Activated T-cell treated with anti-CD3 and anti-CD28 coated beads for 24 hours (primary cell): ENCODE data around the gene C1QTNF5.

Source experiments
- DNase-seq: peaks from one replicate; pipeline ENCODE4 v3.0.0-alpha.2; 2020; ENCODE audit warnings: low read depth

C1QTNF5 gene

DNA sequence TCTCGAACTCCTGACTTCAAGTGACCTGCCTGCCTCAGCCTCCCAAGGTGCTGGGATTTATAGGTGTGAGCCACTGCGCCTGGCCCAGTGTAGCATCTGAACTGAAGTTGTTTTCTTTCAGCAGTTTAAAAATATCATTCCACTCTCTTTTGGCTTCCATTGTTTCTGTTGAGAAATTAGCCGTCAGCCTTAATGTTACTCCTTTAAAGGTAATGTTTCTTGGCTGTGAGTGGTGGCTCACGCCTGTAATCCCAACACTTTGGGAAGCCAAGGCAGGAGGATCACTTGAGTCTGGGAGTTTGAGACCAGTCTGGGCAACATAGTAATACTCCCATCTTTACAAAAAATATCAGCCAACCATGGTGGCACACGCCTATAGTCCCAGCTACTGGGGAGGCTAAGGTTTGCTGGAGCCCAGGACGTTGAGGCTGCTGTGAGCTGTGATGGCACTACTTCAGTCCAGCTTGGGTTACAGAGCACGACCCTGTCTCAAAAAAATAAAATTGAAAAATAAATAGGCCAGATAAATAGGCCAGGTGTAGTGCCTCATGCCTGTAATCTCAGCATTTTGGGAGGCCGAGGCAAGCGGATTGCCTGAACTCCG lies 49.7 kb downstream of the C1QTNF5 start:
- no peak for DNase-seq
